GM19193 (cell line): ENCODE data around the gene ZNF641.
A peak's percentile ranks its signal among the peaks of the same experiment; 100 is the strongest.

Source experiments
- POLR2A ChIP-seq: IDR thresholded peaks from 4 replicates; pipeline ENCODE4 v1.6.1; 2011; ENCODE audit not compliant: insufficient read depth, insufficient read length; ENCODE audit errors: extremely low read depth

Gene ZNF641

GRCh38 chr12:48350249-48351021 is at the start of gene ZNF641:
Gene ZNF641, minus strand, starts transcription at chr12:48350919. Its CDS starts 2,829 bp downstream, at chr12:48348090.
- peak; percentile 71 for TF ChIP-seq POLR2A

GRCh38 chr12:48390026-48390425 is 39.3 kb upstream of the ZNF641 start:
- no peak for TF ChIP-seq POLR2A

DNA sequence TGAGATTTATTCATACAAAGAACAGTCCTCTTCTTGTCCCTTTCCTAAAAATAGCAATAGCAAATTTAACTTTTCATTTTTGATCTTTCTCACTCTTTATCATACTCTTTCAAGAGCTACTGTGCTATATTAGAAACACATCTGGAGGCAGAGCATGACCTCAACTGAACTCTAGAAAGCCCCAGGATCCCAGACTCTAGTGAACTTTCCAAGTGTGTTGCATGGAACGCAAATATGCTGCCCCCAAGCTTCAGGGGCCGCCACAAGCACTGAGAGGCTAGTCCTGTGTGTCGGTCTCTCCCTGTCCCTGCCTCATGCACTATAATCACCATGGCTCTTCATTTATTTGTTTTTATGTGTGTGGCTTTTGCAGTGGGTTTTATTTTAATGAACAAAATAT is 38.7 kb upstream of the ZNF641 start:
- no peak for TF ChIP-seq POLR2A

GRCh38 chr12:48388938-48389337 is 38.2 kb upstream of the ZNF641 start:
- no peak for TF ChIP-seq POLR2A

- no peak for TF ChIP-seq POLR2A
Measured at GRCh38 chr12:48388460-48388859, 37.7 kb upstream of the ZNF641 start.

DNA sequence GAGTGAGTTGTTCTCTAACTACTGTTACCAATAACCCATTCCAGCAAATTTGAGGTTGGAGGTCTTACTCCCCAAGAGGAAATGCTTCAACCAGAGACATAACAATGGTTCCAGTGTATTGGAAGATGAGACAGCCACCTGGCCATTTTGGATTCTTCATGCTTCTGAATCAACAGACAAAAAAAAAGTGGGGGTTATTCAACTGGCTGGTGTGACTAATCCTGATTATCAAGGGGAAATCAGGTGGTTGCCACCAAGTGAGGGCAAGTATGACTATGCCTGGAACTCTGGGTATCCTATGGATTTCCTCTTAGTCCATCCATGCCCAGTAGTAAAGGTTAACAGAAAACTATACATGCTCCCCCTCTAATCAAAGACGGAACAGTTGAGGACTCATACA is 29.9 kb upstream of the ZNF641 start:
- TF ChIP-seq POLR2A: no peak

GRCh38 chr12:48379794-48380193 is 29.1 kb upstream of the ZNF641 start:
- no peak for TF ChIP-seq POLR2A

DNA sequence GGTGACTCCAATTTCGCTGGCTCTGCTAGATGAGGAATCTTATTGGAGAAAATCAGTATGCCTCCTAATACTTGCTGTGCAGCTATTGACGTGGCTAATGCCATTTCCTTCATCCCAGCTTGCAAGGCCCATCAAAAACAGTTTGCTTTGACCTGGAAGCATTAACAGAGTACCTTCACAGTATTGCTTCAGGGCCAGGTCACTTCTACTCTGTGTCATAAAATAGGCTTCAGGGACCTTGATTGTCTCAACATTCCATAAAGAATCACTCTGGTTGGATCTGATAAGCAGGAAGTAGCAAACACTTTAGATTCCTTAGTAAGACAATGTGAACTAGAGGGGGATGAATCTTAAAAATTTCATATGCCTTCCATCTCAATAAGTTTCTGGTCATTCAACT is 26.9 kb upstream of the ZNF641 start:
- TF ChIP-seq POLR2A: no peak

DNA sequence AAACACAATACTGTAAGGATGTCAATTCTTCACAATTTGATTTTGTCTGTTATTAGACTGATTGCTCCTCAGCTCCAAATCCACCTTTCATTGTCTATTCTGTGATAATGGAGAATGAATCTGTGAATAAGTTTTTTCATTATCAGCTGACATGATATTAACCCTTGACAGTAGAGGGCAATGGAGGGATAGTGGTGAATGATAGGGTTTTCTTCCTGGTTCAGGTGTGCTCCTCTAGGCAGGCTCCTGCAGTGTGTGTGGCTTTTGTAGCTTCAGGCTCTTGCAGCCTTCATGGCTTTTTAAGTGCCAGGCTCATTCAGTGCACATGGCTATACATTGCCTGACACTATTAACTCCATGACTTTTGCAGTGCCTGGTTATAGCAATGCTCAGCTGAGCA is 23.4 kb upstream of the ZNF641 start:
- TF ChIP-seq POLR2A: no peak

- no peak for TF ChIP-seq POLR2A
Measured at GRCh38 chr12:48366131-48366530, 15.4 kb upstream of the ZNF641 start.

- no peak for TF ChIP-seq POLR2A
Measured at GRCh38 chr12:48361664-48362339, 11.1 kb upstream of the ZNF641 start.

DNA sequence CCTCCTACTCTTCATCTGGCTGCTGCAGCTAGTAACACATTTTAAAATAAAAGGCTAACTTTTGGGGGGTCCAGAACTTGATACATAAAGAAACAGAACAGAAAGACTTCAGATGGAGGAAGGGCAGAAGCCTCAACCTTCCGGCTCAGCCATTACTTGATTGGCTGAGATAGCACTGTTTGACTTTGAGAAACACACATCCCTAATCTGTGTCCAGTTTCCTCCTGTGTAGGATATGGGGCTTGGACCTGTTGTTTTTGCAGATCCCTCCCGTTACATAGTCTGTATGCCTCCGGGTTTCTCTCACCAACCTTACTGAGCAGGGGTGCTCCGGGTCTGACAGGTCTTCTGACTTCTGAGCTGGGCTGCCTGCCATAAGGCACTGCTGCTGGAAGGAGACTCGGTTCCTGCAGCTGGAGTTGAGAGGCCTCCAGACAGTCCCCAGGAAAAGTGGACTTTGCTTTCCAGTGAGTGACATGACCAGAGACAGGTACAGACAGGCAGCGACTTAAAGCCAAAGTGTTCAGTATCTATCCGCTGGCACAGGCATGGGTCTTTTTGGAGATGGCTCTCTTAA is 8.3 kb upstream of the ZNF641 start:
- no peak for TF ChIP-seq POLR2A

- TF ChIP-seq POLR2A: no peak
Measured at GRCh38 chr12:48356041-48356768, 5.5 kb upstream of the ZNF641 start.

GRCh38 chr12:48352157-48352760 is 1.5 kb upstream of the ZNF641 start:
- TF ChIP-seq POLR2A: no peak

DNA sequence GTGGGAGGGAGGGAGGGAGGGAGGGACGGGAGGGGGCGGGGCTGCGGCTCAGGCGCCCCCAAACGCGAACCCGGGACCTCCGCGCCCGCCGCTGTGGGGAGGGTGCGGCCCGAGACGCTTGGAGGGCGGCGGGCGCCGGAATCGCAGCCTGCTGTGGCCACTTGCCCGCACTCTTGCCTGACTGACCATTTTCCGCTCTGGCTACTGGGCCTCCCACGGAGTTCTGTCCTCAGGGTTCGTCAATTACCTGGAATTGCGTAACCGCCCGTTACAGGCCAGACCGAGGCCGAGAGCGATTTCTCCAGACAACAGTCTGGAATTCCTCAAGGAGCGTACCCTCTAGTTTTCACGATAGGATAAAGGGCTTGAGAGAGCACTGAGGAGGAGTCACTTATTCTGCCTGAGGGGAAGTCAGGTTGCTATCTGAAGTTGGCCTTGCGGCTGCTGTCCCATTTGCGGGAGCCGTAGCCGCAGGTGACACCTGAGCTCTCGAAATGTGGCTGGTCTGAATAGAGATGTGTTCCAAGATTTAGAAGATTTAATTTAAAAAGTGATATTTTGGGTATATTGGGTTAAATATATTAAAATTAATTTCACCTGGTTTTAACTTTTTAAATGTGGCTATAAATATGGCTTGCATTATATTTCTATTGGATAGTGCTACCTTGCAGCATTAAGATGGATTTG is 446 bp upstream of the ZNF641 start:
- no peak for TF ChIP-seq POLR2A

DNA sequence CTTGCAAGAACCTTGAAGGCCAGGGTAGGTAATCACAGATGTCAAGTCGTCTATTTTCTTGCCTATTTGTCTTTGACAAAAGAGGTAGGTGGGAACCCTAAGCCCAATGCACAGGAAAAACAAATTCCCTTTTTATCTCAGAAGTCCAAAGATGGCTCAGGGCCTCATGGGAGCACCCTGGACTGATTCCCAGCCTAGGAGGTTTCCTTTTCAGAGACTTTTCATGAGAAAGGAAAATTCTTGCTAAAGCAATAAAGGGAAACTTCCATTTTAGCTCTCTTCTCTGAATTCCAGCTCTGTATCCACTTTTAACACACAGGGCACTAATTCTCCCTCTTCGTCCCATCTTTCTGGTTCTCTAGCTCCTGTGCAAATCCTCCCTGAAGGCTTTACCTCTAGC is 1.2 kb downstream of the ZNF641 start:
- TF ChIP-seq POLR2A: no peak
